ENCODE measurements around the gene SCNN1G.

GRCh38 chr16:23175651-23176050 is 6.9 kb upstream of the SCNN1G start:
- TF ChIP-seq CTCF (IDR thresholded peaks at IDR 0.05; ENCODE audit: borderline replicate concordance, extremely low read depth, low read length, poor library complexity, severe bottlenecking) (no peak), EZH2 (IDR thresholded peaks at IDR 0.05; ENCODE audit: borderline replicate concordance, low read depth, low read length, severe bottlenecking) (no peak)
